Tibial artery (tissue), 4 donors: ENCODE results near the gene SLC39A11.

Experiments
- DNase-seq, 2 donors: peaks; one replicate each; pipeline ENCODE4 v3.0.0-alpha.2; 2019
- H3K27ac ChIP-seq, 2 donors: fragments of 200-600 bp; sonication (generic) in 1 of 2; 1 replicate in 1 of 2; 2 replicates in 1 of 2; pipeline ENCODE4 v1.5.1; 2018 to 2019; ENCODE audit warnings: mild to moderate bottlenecking in 1 of 2
- H3K27me3 ChIP-seq, 2 donors: fragments of 200-600 bp; sonication (generic) in 1 of 2; one replicate each; pipeline versions ENCODE4 v1.5.1 to v1.6.0; 2016 to 2019
- H3K36me3 ChIP-seq, 3 donors: fragments of 200-600 bp; sonication (generic) in 2 of 3; one replicate each; pipeline ENCODE4 v1.5.1; 2016 to 2019; ENCODE audit warnings: mild to moderate bottlenecking in 2 of 3
- H3K4me1 ChIP-seq, 4 donors: fragments of 200-600 bp; sonication (generic) in 2 of 4; 1 replicate in 3 of 4; 2 replicates in 1 of 4; pipeline ENCODE4 v1.5.1; 2016 to 2019
- H3K4me3 ChIP-seq, 2 donors: fragments of 200-600 bp; sonication (generic) in 1 of 2; 1 replicate in 1 of 2; 2 replicates in 1 of 2; pipeline ENCODE4 v1.5.1; 2018 to 2019; ENCODE audit warnings: mild to moderate bottlenecking in 2 of 2
- H3K9me3 ChIP-seq, 3 donors: fragments of 200-600 bp; sonication (generic) in 1 of 3; one replicate each; pipeline ENCODE4 v1.5.1; 2016 to 2019
- intact Hi-C: fragments of 100-400 bp; cut with DNase I; formaldehyde crosslinking; loops from one replicate; pipeline ENCODE4 v1.15.0; 2023; ENCODE audit warnings: low total_unique reads
- TF ChIP-seq, protein P1 (sequence below), 2 experiments: fragments of 200-600 bp in 1 of 2; fragments of 450-650 bp in 1 of 2; IDR thresholded peaks; one replicate each; pipeline ENCODE4 v1.5.1; 2017 to 2019; ENCODE audit warnings: antibody characterized with exemption in 2 of 2, mild to moderate bottlenecking in 1 of 2, moderate library complexity in 1 of 2

SLC39A11 gene

DNA sequence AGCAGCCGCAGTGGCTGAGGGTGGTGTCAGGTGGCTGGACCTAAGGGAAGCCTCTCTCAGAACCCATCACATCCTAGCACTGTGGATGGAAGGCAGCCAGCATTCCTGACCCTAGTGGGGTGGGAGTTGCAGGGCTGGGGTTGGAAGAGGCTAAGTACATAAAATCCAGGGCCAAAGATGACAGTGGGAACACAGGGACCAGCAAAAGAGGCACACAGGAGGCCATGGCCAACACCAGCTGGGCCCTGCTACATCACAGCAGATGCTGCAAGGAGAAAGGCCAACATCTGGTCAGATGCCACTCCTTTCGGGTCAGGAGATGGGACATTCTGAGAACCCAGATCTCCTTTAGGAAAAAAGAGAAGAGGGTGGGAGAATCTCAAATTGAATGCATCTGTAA, 415.4 kb downstream of the SLC39A11 start:
- no peak for DNase-seq
- Histone ChIP-seq H3K4me1 (no peaks in the 10 kb centered on the region), H3K27ac (no peak overlapping the region), H3K9me3 (no peaks in the 10 kb centered on the region), H3K4me3 (no peak overlapping the region), H3K27me3 (no peaks in the 10 kb centered on the region), H3K36me3 (no peaks in the 10 kb centered on the region)
- intact Hi-C loops, result loop anchor here (1.0 kb wide), 1 partner anchor 14 kb away; no protein-coding TSS in a partner anchor
- TF ChIP-seq, protein P1, sequence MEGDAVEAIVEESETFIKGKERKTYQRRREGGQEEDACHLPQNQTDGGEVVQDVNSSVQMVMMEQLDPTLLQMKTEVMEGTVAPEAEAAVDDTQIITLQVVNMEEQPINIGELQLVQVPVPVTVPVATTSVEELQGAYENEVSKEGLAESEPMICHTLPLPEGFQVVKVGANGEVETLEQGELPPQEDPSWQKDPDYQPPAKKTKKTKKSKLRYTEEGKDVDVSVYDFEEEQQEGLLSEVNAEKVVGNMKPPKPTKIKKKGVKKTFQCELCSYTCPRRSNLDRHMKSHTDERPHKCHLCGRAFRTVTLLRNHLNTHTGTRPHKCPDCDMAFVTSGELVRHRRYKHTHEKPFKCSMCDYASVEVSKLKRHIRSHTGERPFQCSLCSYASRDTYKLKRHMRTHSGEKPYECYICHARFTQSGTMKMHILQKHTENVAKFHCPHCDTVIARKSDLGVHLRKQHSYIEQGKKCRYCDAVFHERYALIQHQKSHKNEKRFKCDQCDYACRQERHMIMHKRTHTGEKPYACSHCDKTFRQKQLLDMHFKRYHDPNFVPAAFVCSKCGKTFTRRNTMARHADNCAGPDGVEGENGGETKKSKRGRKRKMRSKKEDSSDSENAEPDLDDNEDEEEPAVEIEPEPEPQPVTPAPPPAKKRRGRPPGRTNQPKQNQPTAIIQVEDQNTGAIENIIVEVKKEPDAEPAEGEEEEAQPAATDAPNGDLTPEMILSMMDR (IDR thresholded peaks at IDR 0.05), result no peak

DNA sequence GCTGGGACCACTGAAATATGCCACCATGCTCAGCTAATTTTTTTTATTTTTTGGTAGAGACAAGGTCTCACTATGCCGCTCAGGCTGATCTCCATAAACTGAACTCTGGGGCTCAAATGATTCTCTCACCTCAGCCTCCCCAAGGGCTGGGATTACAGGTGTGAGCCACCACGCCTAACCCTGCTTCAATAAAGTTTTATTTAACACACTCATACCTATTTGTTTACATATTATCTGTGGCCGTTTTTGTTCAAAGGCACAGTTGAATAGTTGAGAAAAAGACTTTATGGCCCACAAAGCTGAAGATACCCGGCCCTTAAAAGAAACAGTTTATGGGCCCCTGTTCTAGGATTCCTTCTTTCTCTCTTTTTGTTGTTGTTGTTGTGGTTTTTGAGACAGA, 419.8 kb downstream of the SLC39A11 start:
- no peak overlapping the region for H3K4me3 ChIP-seq
- H3K27ac ChIP-seq, result no peak overlapping the region
- no peaks in the 10 kb centered on the region for H3K4me1 ChIP-seq
- no peak for DNase-seq
- peaks cover 0 to 5% (median 0%) of the 10 kb centered on the region in 3 donors for H3K36me3 ChIP-seq
- no peaks in the 10 kb centered on the region for H3K9me3 ChIP-seq
- intact Hi-C loops, result no loop called here
- H3K27me3 ChIP-seq, result no peaks in the 10 kb centered on the region
- TF ChIP-seq, protein P1 (IDR thresholded peaks at IDR 0.05), result no peak

DNA sequence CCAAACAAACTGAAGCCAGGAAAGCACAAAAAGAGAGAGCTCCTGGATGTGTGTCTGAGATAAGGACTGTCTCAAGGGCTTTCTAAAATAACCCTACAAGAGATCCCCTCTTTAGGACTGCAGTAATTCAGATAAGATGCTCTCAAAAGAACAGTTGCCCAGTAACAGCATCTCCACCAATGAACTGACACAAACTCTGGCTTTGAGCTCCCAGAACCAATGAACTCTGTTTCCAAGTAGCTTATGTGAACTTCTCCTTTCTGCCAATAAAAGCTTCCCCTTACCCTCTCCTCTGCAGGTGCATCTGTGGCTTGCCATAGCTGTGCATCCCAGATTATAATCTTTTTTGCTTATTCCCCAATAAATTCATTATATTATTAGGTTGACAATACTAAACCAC, 421.5 kb downstream of the SLC39A11 start:
- no peaks in the 10 kb centered on the region for H3K4me1 ChIP-seq
- TF ChIP-seq, protein P1 (IDR thresholded peaks at IDR 0.05), result no peak

DNA sequence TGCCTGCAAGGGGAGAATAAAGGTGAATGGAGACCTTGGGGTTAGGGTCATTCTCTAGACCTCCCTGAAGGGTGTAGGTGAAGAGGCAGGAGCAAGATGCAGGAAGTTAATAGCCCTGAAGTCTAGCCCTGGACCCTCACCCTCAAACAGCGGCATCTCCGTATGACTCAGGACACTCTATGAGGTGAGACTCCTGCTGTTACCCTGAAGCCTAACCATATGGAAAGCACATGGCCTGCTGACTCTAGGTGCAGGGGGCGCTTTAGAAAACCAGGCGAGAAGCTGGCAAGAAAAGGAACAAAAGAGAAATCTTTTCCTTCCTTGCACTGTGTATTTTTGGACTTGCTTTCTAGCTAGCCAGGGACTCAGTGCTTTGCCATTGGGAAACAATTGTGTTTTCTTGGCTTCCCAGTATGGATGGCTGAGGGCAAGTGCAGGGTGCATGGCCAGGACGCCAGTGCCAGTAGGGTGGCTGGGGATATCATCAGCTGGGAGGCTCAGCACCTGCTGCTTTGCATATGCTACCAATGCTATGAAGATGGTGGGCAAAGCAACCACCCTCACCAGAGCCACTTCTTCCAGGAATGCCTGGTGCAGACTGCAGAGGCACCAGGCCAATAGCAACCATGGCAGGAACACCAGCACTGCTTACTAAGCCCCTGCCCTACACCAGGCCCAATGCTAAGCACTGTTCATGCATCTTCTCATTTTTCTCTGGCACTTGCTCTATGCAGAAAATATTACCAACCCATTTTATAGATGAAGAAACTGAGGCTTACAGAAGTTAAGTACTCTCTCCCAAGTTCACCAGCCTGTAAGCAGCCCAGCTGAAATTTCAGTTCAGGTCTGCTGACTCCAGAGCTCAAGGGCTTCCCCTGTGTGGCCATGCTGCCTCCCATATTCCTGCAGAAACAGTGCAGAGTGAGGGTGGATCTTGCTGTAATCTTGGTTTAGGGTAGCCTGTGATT, 425.1 kb downstream of the SLC39A11 start:
- TF ChIP-seq, protein P1 (IDR thresholded peaks at IDR 0.05), result no peak
- DNase-seq, result no peak
- no peaks in the 10 kb centered on the region for H3K9me3 ChIP-seq
- intact Hi-C loops, result no loop called here
- H3K4me1 ChIP-seq, result no peaks in the 10 kb centered on the region
- H3K27me3 ChIP-seq, result no peaks in the 10 kb centered on the region
- no peak overlapping the region for H3K27ac ChIP-seq
- H3K4me3 ChIP-seq, result no peak overlapping the region
- H3K36me3 ChIP-seq, result peaks cover 0 to 5% (median 0%) of the 10 kb centered on the region in 3 donors

More for the DNA sequence above, 421.5 kb downstream of the SLC39A11 start:
- intact Hi-C loops, result no loop called here
- no peak overlapping the region for H3K27ac ChIP-seq
- peaks cover 0 to 5% (median 0%) of the 10 kb centered on the region in 3 donors for H3K36me3 ChIP-seq
- H3K27me3 ChIP-seq, result no peaks in the 10 kb centered on the region
- DNase-seq, result no peak
- no peaks in the 10 kb centered on the region for H3K9me3 ChIP-seq
- H3K4me3 ChIP-seq, result no peak overlapping the region

DNA sequence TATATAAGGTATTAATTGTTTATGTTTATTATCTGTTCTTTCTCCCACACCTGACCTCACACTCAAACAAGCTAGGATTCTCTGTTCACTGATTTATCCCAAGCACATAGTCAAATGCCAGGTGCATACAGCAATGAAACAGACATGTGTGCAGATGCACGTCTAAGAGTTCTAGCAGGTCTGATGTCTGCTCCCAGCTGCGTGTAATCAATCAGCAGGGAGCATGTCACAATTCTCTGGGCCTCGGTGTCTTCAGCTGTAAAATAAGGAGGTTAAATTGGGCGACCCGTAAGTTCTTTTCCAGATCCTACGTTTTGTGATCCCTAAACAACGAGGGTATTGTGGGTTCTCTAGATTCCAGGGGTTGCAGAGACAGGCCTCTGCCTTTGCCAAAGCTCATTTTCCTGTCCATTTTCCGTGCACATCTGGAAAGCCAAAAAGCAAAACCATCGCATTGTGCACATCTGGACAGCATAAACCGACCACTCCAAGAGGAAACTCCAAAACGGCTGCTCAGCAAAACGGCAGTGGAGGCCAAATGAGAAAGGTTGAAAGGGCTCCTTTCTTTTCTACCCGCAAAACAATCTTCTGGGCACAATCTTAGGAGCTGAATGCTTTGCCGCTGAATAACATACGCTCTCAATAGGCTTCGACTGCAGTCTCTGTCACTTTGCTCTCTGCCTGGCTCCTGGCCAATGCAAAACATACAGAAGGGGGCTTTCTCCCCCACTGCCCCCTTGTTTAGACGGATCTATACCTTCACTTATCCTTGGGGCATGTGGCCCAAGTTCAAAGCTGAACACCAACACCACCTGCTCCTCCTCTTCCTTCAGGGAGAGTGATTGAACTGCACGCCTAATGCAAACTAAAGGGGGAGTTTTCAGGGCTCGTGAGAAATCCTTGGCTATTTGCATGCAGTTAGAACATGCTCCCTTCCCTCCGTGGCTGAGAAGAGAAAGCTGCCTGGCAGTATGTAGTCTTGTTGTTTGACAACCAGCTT, 426.3 kb downstream of the SLC39A11 start:
- no peak for DNase-seq
- TF ChIP-seq, protein P1 (IDR thresholded peaks at IDR 0.05), result no peak

More for the DNA sequence above, 426.3 kb downstream of the SLC39A11 start:
- Histone ChIP-seq H3K27ac (no peak overlapping the region), H3K9me3 (no peaks in the 10 kb centered on the region), H3K4me1 (peaks cover 0 to 6% (median 0%) of the 10 kb centered on the region in 4 donors), H3K27me3 (no peaks in the 10 kb centered on the region), H3K36me3 (peaks cover 0 to 5% (median 0%) of the 10 kb centered on the region in 3 donors), H3K4me3 (no peak overlapping the region)
- intact Hi-C loops, result no loop called here
